Caco-2 (cell line): ENCODE measurements around the gene KATNB1. TPM values are rescaled to one million over a fixed set of nuclear protein-coding genes. Genes with fewer than 3 reads are reported as not detected.
A peak's percentile ranks its signal among the peaks of the same experiment; 100 is the strongest.

Experiments
- BruUV-seq: library from RNA; stranded (reverse); fragments of 400-500 nt; replicated peaks from 2 replicates; lab custom pipeline; 2021; lab: Mats Ljungman, UMichigan
- CTCF ChIA-PET: fragments of 300-600 bp; sonication (Branson Sonifier 250); formaldehyde crosslinking; loops from one replicate; lab custom pipeline; 2022; ENCODE audit warnings: antibody characterized with exemption; lab: Charles Lee
- POLR2A ChIA-PET: fragments of 300-600 bp; sonication (Branson Sonifier 250); formaldehyde crosslinking; loops from one replicate; lab custom pipeline; 2022; ENCODE audit warnings: antibody characterized with exemption; lab: Charles Lee
- DNase-seq, 2 experiments: peaks; one replicate each; pipeline versions ENCODE4 v3.0.0 to v3.0.0-alpha.2; 2020 to 2022
- H3K27me3 ChIP-seq: replicated peaks from 2 replicates; pipeline ENCODE4 v1.6.0; 2011; ENCODE audit warnings: low read length; ENCODE audit not compliant: control insufficient read depth, insufficient read depth
- H3K36me3 ChIP-seq: 2 replicates; pipeline ENCODE4 v1.5.1; 2011; ENCODE audit warnings: low read length; ENCODE audit not compliant: control insufficient read depth, insufficient read depth
- H3K4me1 ChIP-seq: fragments of 250-450 bp; sonication (Bioruptor Pico); 2 replicates; pipeline ENCODE4 v1.5.1; 2020; ENCODE audit warnings: mild to moderate bottlenecking
- H3K4me3 ChIP-seq: 2 replicates; pipeline ENCODE4 v1.5.1; 2011; ENCODE audit warnings: low read depth, mild to moderate bottlenecking, control low read depth, low read length
- H3K9me3 ChIP-seq: fragments of 250-450 bp; sonication (Bioruptor Pico); 2 replicates; pipeline ENCODE4 v1.5.1; 2020; ENCODE audit warnings: mild to moderate bottlenecking, moderate library complexity
- H3K27ac Mint-ChIP-seq: one replicate; pipeline ENCODE4 v1.8.0; 2022; ENCODE audit warnings: mixed read lengths; ENCODE audit not compliant: unreplicated experiment
- H3K27me3 Mint-ChIP-seq: one replicate; pipeline ENCODE4 v1.8.0; 2022; ENCODE audit warnings: mixed read lengths; ENCODE audit not compliant: insufficient read depth, unreplicated experiment
- H3K36me3 Mint-ChIP-seq: one replicate; pipeline ENCODE4 v1.8.0; 2022; ENCODE audit warnings: mild to moderate bottlenecking, mixed read lengths; ENCODE audit not compliant: insufficient read depth, unreplicated experiment
- H3K4me1 Mint-ChIP-seq: one replicate; pipeline ENCODE4 v1.8.0; 2022; ENCODE audit warnings: low read depth, mixed read lengths; ENCODE audit not compliant: unreplicated experiment
- H3K4me3 Mint-ChIP-seq: one replicate; pipeline ENCODE4 v1.8.0; 2022; ENCODE audit warnings: mild to moderate bottlenecking, moderate library complexity, mixed read lengths; ENCODE audit not compliant: unreplicated experiment
- H3K9me3 Mint-ChIP-seq: one replicate; pipeline ENCODE4 v1.8.0; 2022; ENCODE audit warnings: mixed read lengths; ENCODE audit not compliant: unreplicated experiment
- intact Hi-C: fragments of 100-400 bp; cut with micrococcal nuclease; formaldehyde crosslinking; loops from one replicate; pipeline ENCODE4 v1.10.0; 2022; ENCODE audit not compliant: unreplicated experiment
- total RNA-seq: library from RNA; stranded (reverse); gene quantifications from 2 replicates; pipeline ENCODE4 v1.2.3, GENCODE V29; 2022
- TF ChIP-seq, protein P1 (sequence below), 2 experiments: fragments of 200-600 bp in 1 of 2; IDR thresholded peaks; 1 replicate in 1 of 2; 2 replicates in 1 of 2; pipeline versions ENCODE4 v1.5.1 to v1.8.0; 2011 to 2022; ENCODE audit warnings: antibody characterized with exemption in 1 of 2, control low read depth in 1 of 2, inconsistent platforms in 1 of 2, low read depth in 1 of 2, low read length in 1 of 2, mild to moderate bottlenecking in 1 of 2, moderate library complexity in 1 of 2; ENCODE audit not compliant: insufficient read depth in 1 of 2, severe bottlenecking in 1 of 2, unreplicated experiment in 1 of 2

Gene KATNB1
- total RNA-seq, 1 experiment from 2014 or later: 32.4 TPM

DNA sequence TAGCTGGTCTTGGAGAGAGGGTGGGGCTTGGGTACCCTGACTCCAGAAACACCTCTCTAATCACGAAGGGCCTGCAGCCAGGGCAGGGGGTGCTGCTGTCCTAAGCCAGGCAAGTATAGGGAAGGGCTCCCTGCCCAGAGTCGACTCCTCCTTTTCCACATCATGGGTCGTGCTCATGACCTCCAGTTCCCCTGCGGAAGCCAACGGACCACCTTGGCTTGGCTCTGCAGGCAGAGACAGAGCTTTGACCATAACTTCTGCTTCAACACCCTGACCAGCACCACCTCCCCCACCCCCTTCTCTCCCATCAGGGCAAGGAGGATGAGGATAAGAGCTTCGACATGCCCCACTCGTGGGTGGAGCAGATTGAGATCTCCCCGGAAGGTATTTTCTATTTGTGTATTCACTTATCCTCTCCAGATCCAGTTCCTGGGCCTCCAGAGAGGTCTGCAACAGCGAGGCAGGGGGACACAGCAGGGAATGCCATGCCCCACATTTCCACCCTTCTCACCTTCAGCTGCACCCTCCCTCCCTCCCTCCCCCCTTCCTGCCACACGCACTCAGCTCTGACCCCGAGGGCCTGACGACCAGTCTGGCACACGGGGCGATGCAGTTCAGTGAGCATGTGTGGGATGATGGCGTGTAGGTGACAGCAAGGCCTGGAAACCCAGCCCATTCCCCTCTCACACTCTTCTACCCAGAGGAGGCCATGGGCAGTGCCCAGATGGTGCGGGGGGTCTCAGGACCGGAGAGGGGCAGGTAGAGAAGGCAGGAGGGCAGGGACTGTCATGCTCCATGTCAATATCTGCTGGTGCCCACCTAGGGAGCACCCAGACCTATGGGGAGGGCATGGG, 14.0 kb upstream of the KATNB1 start:
- Mint-ChIP-seq H3K36me3 (no peaks in the 10 kb centered on the region), H3K27me3 (no peaks in the 10 kb centered on the region), H3K4me3 (no peak overlapping the region), H3K9me3 (no peaks in the 10 kb centered on the region), H3K27ac (no peak overlapping the region), H3K4me1 (no peaks in the 10 kb centered on the region)
- POLR2A ChIA-PET: no interaction called here
- intact Hi-C loops: no loop called here
- Histone ChIP-seq H3K9me3 (no peaks in the 10 kb centered on the region), H3K36me3 (no peaks in the 10 kb centered on the region), H3K4me1 (no peaks in the 10 kb centered on the region), H3K4me3 (no peak overlapping the region), H3K27me3 (no peaks in the 10 kb centered on the region)
- BruUV-seq: no TSS peak
- TF ChIP-seq, protein P1, sequence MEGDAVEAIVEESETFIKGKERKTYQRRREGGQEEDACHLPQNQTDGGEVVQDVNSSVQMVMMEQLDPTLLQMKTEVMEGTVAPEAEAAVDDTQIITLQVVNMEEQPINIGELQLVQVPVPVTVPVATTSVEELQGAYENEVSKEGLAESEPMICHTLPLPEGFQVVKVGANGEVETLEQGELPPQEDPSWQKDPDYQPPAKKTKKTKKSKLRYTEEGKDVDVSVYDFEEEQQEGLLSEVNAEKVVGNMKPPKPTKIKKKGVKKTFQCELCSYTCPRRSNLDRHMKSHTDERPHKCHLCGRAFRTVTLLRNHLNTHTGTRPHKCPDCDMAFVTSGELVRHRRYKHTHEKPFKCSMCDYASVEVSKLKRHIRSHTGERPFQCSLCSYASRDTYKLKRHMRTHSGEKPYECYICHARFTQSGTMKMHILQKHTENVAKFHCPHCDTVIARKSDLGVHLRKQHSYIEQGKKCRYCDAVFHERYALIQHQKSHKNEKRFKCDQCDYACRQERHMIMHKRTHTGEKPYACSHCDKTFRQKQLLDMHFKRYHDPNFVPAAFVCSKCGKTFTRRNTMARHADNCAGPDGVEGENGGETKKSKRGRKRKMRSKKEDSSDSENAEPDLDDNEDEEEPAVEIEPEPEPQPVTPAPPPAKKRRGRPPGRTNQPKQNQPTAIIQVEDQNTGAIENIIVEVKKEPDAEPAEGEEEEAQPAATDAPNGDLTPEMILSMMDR (IDR thresholded peaks at IDR 0.05; ENCODE audit: insufficient read depth in 1 of 2, low read depth in 1 of 2, low read length in 1 of 2, severe bottlenecking in 1 of 2, unreplicated experiment in 1 of 2): no peak
- CTCF ChIA-PET: interaction anchor here (0.8 to 2.0 kb wide), 2 partner anchors 14 to 21 kb away, joined by 4 to 11 read pairs; partner anchors contain the start of gene KATNB1
- DNase-seq: peak in 1 of 2 experiments; percentile 30

DNA sequence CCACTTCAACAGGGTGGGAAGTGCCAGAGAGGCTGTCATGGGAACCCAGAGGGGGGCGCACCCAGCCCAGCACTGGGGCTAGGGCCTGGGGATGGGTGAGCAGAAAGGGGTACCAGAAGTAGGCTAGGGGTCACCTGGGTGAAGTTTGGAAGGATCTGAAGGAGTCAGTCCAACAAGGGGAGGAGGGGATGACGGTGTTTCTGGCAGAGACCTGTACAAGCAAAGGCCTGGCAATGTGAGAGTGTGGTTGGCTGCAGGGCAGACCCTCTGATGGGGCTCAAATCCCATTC, 13.4 kb upstream of the KATNB1 start:
- no peaks in the 10 kb centered on the region for H3K4me1 ChIP-seq
- H3K9me3 ChIP-seq: no peaks in the 10 kb centered on the region
- H3K9me3 Mint-ChIP-seq: no peaks in the 10 kb centered on the region
- H3K36me3 ChIP-seq: no peaks in the 10 kb centered on the region
- H3K27me3 Mint-ChIP-seq: no peaks in the 10 kb centered on the region
- no peaks in the 10 kb centered on the region for H3K36me3 Mint-ChIP-seq
- ChIA-PET CTCF (interaction anchor here (2.0 kb wide), 1 partner anchor 14 kb away, joined by 11 read pairs; the partner anchor contains the start of gene KATNB1), POLR2A (no interaction called here)
- no peaks in the 10 kb centered on the region for H3K27me3 ChIP-seq
- no peak overlapping the region for H3K27ac Mint-ChIP-seq
- H3K4me3 ChIP-seq: no peak overlapping the region
- intact Hi-C loops: no loop called here
- H3K4me3 Mint-ChIP-seq: no peak overlapping the region
- H3K4me1 Mint-ChIP-seq: no peaks in the 10 kb centered on the region
- DNase-seq: peak in 1 of 2 experiments; percentile 26
- BruUV-seq: no TSS peak
- TF ChIP-seq, protein P1 (IDR thresholded peaks at IDR 0.05; ENCODE audit: insufficient read depth in 1 of 2, low read depth in 1 of 2, low read length in 1 of 2, severe bottlenecking in 1 of 2, unreplicated experiment in 1 of 2): no peak

DNA sequence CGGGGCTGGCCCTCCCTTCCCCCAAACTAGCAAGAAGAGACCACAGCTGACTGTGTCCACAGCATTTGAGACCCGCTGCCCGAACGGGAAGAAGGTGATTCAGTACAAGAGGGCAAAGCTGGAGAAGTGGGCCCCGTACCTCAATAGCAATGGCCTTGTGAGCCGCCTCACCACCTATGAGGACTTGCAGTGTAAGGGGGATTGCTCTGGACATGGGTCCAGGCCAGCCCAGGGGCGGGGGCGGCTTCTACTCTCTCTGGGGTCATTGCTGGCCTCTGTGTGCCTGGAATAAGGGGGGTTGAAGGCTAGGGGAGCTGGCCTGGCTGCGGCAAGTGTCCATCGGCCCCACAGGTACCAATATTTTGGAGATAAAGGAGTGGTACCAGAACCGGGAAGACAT, 12.9 kb upstream of the KATNB1 start:
- Mint-ChIP-seq H3K9me3 (no peaks in the 10 kb centered on the region), H3K36me3 (no peaks in the 10 kb centered on the region), H3K4me1 (no peaks in the 10 kb centered on the region), H3K27me3 (no peaks in the 10 kb centered on the region), H3K27ac (no peak overlapping the region), H3K4me3 (no peak overlapping the region)
- intact Hi-C loops: no loop called here
- H3K27me3 ChIP-seq: no peaks in the 10 kb centered on the region
- POLR2A ChIA-PET: no interaction called here
- H3K4me1 ChIP-seq: no peaks in the 10 kb centered on the region
- TF ChIP-seq, protein P1 (IDR thresholded peaks at IDR 0.05; ENCODE audit: insufficient read depth in 1 of 2, low read depth in 1 of 2, low read length in 1 of 2, severe bottlenecking in 1 of 2, unreplicated experiment in 1 of 2): no peak
- no peaks in the 10 kb centered on the region for H3K9me3 ChIP-seq
- no peaks in the 10 kb centered on the region for H3K36me3 ChIP-seq
- BruUV-seq: no TSS peak
- DNase-seq: no peak
- CTCF ChIA-PET: interaction anchor here (0.6 to 2.0 kb wide), 4 partner anchors 13 to 86 kb away, joined by 3 to 11 read pairs (median 5); partner anchors contain the start of gene KATNB1
- no peak overlapping the region for H3K4me3 ChIP-seq
